HL-60 (cell line): ENCODE measurements around the gene ALK.
A peak's percentile ranks its signal among the peaks of the same experiment; 100 is the strongest.

Experiments used
- DNase-seq, 2 experiments: peaks; one replicate each; pipeline ENCODE4 v3.0.0-alpha.2; 2010 to 2020; ENCODE audit warnings: low read depth in 1 of 2, low spot score in 1 of 2
- H3K27ac ChIP-seq: fragments of 250-450 bp; sonication (Bioruptor Pico); replicated peaks from 2 replicates; pipeline ENCODE4 v1.5.1; 2020; ENCODE audit warnings: mild to moderate bottlenecking, moderate library complexity
- H3K27me3 ChIP-seq: fragments of 250-450 bp; sonication (Bioruptor Pico); 2 replicates; pipeline ENCODE4 v1.5.1; 2021; ENCODE audit warnings: mild to moderate bottlenecking, moderate library complexity; ENCODE audit not compliant: insufficient read depth, poor library complexity, severe bottlenecking
- H3K4me3 ChIP-seq: replicated peaks from 2 replicates; pipeline ENCODE4 v1.5.1; 2011; ENCODE audit warnings: mild to moderate bottlenecking, control low read depth, low read length; ENCODE audit not compliant: insufficient read depth
- CTCF ChIP-seq: IDR thresholded peaks from one replicate; pipeline ENCODE4 v1.5.1; 2011; ENCODE audit warnings: low read length, control low read depth, inconsistent platforms; ENCODE audit not compliant: insufficient read depth
- GABPA ChIP-seq: IDR thresholded peaks from 2 replicates; pipeline ENCODE4 v1.6.1; 2012; ENCODE audit warnings: low read depth
- POLR2AphosphoS5 ChIP-seq: IDR thresholded peaks from 2 replicates; pipeline ENCODE4 v1.6.1; 2012; ENCODE audit warnings: low read depth
- REST ChIP-seq: IDR thresholded peaks from 2 replicates; pipeline ENCODE4 v1.6.1; 2012; ENCODE audit warnings: low read depth; ENCODE audit not compliant: insufficient replicate concordance
- SPI1 ChIP-seq: IDR thresholded peaks from 2 replicates; pipeline ENCODE4 v1.6.1; 2012; ENCODE audit warnings: low read depth, mild to moderate bottlenecking, borderline replicate concordance

ALK gene

GRCh38 chr2:29314816-29315571, 606.4 kb downstream of the ALK start:
- Histone ChIP-seq H3K27me3 (peaks cover 6% of the 10 kb centered on the region), H3K4me3 (0 out of 2 replicates have a peak overlapping the region, but pooled peaks have one; percentile 7), H3K27ac (no peak overlapping the region)
- peak in 1 of 2 experiments; percentile 37 for DNase-seq
- TF ChIP-seq REST (no peak), POLR2AphosphoS5 (no peak), CTCF (no peak), GABPA (no peak), SPI1 (no peak)

GRCh38 chr2:29311458-29311857, 609.9 kb downstream of the ALK start:
- no peak for DNase-seq
- H3K4me3 ChIP-seq = no peak overlapping the region
- TF ChIP-seq SPI1 (no peak), CTCF (no peak), POLR2AphosphoS5 (no peak), GABPA (no peak), REST (no peak)
- no peak overlapping the region for H3K27ac ChIP-seq
- H3K27me3 ChIP-seq = peaks cover 7% of the 10 kb centered on the region

GRCh38 chr2:29310650-29311348, 610.6 kb downstream of the ALK start:
- DNase-seq = no peak
- no peak for TF ChIP-seq REST
- TF ChIP-seq SPI1 = no peak
- no peak for TF ChIP-seq GABPA
- no peak for TF ChIP-seq POLR2AphosphoS5
- TF ChIP-seq CTCF = no peak
- peaks cover 8% of the 10 kb centered on the region for H3K27me3 ChIP-seq
- no peak overlapping the region for H3K4me3 ChIP-seq
- no peak overlapping the region for H3K27ac ChIP-seq
